ENCODE data around the gene MGA. TPM values are rescaled to one million over a fixed set of nuclear protein-coding genes. Genes with fewer than 3 reads are reported as not detected.
A peak's percentile ranks its signal among the peaks of the same experiment; 100 is the strongest.
"Not testable (repeated sequence)": the region's sequence is repeated elsewhere in the genome, so short reads cannot be mapped to it uniquely, and the experiment has no call there.

The MGA gene
- total and polyA plus RNA-seq, 2 experiments from 2014 or later = 23.2 to 48.8 TPM

DNA sequence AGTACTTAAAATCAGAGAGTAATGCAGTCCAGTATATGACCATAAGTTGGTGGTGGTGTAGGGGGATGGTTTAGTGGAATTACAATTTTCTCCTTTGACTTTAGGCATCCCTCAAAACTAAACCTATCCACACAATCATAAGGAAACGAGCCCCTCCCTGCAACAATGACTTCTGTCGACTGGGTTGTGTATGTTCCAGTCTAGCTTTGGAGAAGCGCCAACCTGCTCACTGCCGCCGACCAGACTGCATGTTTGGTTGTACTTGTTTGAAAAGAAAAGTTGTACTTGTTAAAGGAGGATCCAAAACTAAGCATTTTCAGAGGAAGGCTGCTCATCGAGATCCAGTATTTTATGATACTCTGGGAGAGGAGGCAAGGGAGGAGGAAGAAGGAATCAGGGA, 52.8 kb downstream of the MGA start:
- peaks cover 45% of the 10 kb centered on the region for H3K36me3 ChIP-seq

DNA sequence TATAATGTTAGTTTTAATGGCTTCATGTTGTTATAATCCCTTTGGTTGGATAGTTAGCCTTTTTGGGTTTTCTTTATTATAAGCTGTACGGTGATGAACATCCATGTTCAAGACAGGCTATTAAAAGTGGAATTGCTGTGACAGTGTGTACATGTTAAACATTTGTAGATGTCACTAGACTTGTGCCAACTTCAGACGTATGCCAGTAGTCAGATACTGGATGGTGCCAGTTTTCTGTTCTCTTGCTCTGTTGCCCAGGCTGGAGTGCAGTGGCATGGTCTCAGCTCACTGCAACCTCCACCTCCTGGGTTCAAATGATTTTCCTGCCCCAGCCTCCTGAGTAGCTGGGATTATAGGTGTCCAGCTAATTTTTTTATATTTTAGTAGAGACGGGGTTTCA, 54.1 kb downstream of the MGA start:
- H3K9me3 ChIP-seq (ENCODE audit: low read depth) = no peaks in the 10 kb centered on the region

More for the DNA sequence above, 52.8 kb downstream of the MGA start:
- no peaks in the 10 kb centered on the region for H3K4me1 ChIP-seq (ENCODE audit: low read depth)
- no peaks in the 10 kb centered on the region for H3K9me3 ChIP-seq (ENCODE audit: low read depth)
- peak in 1 of 2 donors; percentile 47 for DNase-seq (ENCODE audit: low read depth in 1 of 2, low spot score in 1 of 2)
- H3K27me3 ChIP-seq = no peaks in the 10 kb centered on the region
- no peak overlapping the region for H3K27ac ChIP-seq
- TF ChIP-seq CTCF (IDR thresholded peaks at IDR 0.05; ENCODE audit: low read depth, low read length) = no peak
- H3K4me3 ChIP-seq = no peak overlapping the region

DNA sequence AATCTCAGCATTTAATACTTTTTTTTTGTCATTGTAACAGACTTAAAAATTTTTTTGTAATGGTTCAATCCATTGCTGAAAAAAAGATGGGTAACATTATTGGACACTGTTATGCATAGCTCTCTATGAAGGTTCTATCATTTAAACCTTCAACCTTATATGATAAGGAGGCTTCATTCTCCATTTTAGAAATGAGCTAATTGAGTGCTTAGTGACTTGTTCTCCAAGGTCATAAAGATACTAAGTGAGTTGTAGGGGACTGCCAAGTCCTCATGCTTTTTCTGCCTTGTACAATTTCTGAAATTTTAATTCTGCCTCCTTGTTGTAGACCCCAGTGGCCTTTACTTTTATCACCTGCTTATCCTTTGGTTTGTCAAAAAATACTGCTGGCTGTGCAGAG, 56.7 kb downstream of the MGA start:
- Histone ChIP-seq H3K36me3 (peaks cover 20% of the 10 kb centered on the region), H3K27ac (no peak overlapping the region), H3K27me3 (no peaks in the 10 kb centered on the region), H3K4me1 (ENCODE audit: low read depth) (no peaks in the 10 kb centered on the region), H3K9me3 (ENCODE audit: low read depth) (no peaks in the 10 kb centered on the region), H3K4me3 (no peak overlapping the region)
- TF ChIP-seq CTCF (IDR thresholded peaks at IDR 0.05; ENCODE audit: low read depth, low read length) = no peak
- DNase-seq (ENCODE audit: low read depth in 1 of 2, low spot score in 1 of 2) = no peak

More for the DNA sequence above, 54.1 kb downstream of the MGA start:
- H3K27me3 ChIP-seq = no peaks in the 10 kb centered on the region
- TF ChIP-seq CTCF (IDR thresholded peaks at IDR 0.05; ENCODE audit: low read depth, low read length) = no peak
- DNase-seq (ENCODE audit: low read depth in 1 of 2, low spot score in 1 of 2) = no peak
- no peak overlapping the region for H3K4me3 ChIP-seq
- no peak overlapping the region for H3K27ac ChIP-seq
- no peaks in the 10 kb centered on the region for H3K4me1 ChIP-seq (ENCODE audit: low read depth)
- H3K36me3 ChIP-seq = peaks cover 35% of the 10 kb centered on the region

DNA sequence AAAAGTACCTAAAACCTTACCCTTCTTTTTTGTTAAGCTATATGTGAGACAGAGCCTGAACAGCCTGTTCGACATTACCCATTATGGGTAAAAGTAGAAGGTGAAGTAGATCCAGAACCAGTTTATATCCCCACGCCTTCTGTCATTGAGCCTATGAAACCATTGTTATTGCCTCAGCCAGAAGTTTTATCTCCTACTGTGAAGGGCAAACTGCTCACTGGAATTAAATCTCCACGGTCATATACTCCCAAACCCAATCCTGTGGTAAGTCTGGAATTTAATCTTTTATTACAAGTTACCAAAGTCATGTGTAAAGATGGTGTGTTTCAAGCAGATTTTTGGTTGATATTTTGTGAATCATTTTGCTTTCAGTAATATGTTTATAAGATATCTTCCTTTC, 66.9 kb downstream of the MGA start:
- peaks cover 21% of the 10 kb centered on the region for H3K36me3 ChIP-seq
- H3K9me3 ChIP-seq (ENCODE audit: low read depth) = no peaks in the 10 kb centered on the region
- H3K27me3 ChIP-seq = no peaks in the 10 kb centered on the region
- TF ChIP-seq CTCF (IDR thresholded peaks at IDR 0.05; ENCODE audit: low read depth, low read length) = no peak
- H3K4me3 ChIP-seq = no peak overlapping the region
- H3K27ac ChIP-seq = no peak overlapping the region
- no peaks in the 10 kb centered on the region for H3K4me1 ChIP-seq (ENCODE audit: low read depth)
- DNase-seq (ENCODE audit: low read depth in 1 of 2, low spot score in 1 of 2) = peak in 1 of 2 donors; percentile 73

DNA sequence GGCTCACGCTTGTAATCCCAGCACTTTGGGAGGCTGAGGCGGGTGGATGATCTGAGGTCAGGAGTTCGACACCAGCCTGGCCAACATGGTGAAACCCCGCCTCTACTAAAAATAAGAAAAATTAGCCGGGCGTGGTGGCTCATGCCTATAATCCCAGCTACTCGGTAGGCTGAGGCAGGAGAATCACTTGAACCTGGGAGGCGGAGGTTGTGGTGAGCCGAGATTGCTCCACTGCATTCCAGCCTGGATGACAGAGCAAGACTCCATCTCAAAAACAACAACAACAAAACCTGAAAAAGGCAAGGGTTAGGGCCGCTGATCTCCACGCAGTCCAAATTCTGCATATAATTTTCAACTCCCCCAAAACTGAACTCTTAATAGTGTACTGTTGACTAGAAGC, 67.9 kb downstream of the MGA start:
- H3K27me3 ChIP-seq; H3K27ac ChIP-seq; H3K9me3 ChIP-seq (ENCODE audit: low read depth); H3K4me1 ChIP-seq (ENCODE audit: low read depth); H3K4me3 ChIP-seq: not testable (repeated sequence)
- DNase-seq (ENCODE audit: low read depth in 1 of 2, low spot score in 1 of 2) = peak in 1 of 2 donors; percentile 5
- peaks cover 21% of the 10 kb centered on the region for H3K36me3 ChIP-seq

- DNase-seq (ENCODE audit: low read depth in 1 of 2, low spot score in 1 of 2) = no peak
- H3K27me3 ChIP-seq = no peaks in the 10 kb centered on the region
- H3K27ac ChIP-seq = no peak overlapping the region
- no peak for TF ChIP-seq CTCF (IDR thresholded peaks at IDR 0.05; ENCODE audit: low read depth, low read length)
- no peaks in the 10 kb centered on the region for H3K4me1 ChIP-seq (ENCODE audit: low read depth)
- H3K9me3 ChIP-seq (ENCODE audit: low read depth) = no peaks in the 10 kb centered on the region
- no peak overlapping the region for H3K4me3 ChIP-seq
- peaks cover 36% of the 10 kb centered on the region for H3K36me3 ChIP-seq
Observed at GRCh38 chr15:41730543-41730942, 70.3 kb downstream of the MGA start.

Measured in cardiac muscle cell (in vitro differentiated cells and primary cell).